HFF-Myc (cell line): Measurements from ENCODE around the gene DCPS.

Experiments used
- DNase-seq: peaks from one replicate; pipeline ENCODE4 v3.0.0-alpha.2; 2011; ENCODE audit warnings: low read depth; ENCODE audit errors: extremely low read depth
- H3K4me3 ChIP-seq: replicated peaks from 2 replicates; pipeline ENCODE4 v1.5.1; 2011; ENCODE audit warnings: low read depth, mild to moderate bottlenecking, control low read depth, low read length
- CTCF ChIP-seq: IDR thresholded peaks from 2 replicates; pipeline ENCODE4 v1.5.1; 2012; ENCODE audit warnings: mild to moderate bottlenecking, low read depth, low read length, control low read depth; ENCODE audit errors: missing control alignments

DCPS gene

GRCh38 chr11:126333142-126333541 is 29.3 kb downstream of the DCPS start:
- H3K4me3 ChIP-seq: no peak overlapping the region
- no peak for DNase-seq
- no peak for TF ChIP-seq CTCF

GRCh38 chr11:126334659-126335462 is 31.0 kb downstream of the DCPS start:
- H3K4me3 ChIP-seq: no peak overlapping the region
- DNase-seq: no peak
- no peak for TF ChIP-seq CTCF

- no peak overlapping the region for H3K4me3 ChIP-seq
- DNase-seq: no peak
- TF ChIP-seq CTCF: no peak
These were observed 31.6 kb downstream of the DCPS start for GRCh38 chr11:126335463-126335760.

- DNase-seq: no peak
- no peak for TF ChIP-seq CTCF
These were observed 32.3 kb downstream of the DCPS start for GRCh38 chr11:126336138-126336541.

GRCh38 chr11:126336671-126337101 is 32.8 kb downstream of the DCPS start:
- TF ChIP-seq CTCF: no peak
- H3K4me3 ChIP-seq: no peak overlapping the region
- DNase-seq: no peak

More at GRCh38 chr11:126336138-126336541, 32.3 kb downstream of the DCPS start:
- no peak overlapping the region for H3K4me3 ChIP-seq

GRCh38 chr11:126337126-126337473 is 33.2 kb downstream of the DCPS start:
- no peak overlapping the region for H3K4me3 ChIP-seq

More at GRCh38 chr11:126337126-126337473, 33.2 kb downstream of the DCPS start:
- TF ChIP-seq CTCF: no peak
- DNase-seq: no peak
